Measurements from ENCODE around the gene APOOL. TPM values are rescaled to one million over a fixed set of nuclear protein-coding genes. Genes with fewer than 3 reads are reported as not detected.
"Not testable (repeated sequence)": the region's sequence is repeated elsewhere in the genome, so short reads cannot be mapped to it uniquely, and the experiment has no call there.

Gene APOOL, protein sequence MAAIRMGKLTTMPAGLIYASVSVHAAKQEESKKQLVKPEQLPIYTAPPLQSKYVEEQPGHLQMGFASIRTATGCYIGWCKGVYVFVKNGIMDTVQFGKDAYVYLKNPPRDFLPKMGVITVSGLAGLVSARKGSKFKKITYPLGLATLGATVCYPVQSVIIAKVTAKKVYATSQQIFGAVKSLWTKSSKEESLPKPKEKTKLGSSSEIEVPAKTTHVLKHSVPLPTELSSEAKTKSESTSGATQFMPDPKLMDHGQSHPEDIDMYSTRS
- 11.1 TPM for polyA plus RNA-seq (2013, experiment 1 of 2)
- polyA plus RNA-seq (2013, experiment 2 of 2), result 10.5 TPM

DNA sequence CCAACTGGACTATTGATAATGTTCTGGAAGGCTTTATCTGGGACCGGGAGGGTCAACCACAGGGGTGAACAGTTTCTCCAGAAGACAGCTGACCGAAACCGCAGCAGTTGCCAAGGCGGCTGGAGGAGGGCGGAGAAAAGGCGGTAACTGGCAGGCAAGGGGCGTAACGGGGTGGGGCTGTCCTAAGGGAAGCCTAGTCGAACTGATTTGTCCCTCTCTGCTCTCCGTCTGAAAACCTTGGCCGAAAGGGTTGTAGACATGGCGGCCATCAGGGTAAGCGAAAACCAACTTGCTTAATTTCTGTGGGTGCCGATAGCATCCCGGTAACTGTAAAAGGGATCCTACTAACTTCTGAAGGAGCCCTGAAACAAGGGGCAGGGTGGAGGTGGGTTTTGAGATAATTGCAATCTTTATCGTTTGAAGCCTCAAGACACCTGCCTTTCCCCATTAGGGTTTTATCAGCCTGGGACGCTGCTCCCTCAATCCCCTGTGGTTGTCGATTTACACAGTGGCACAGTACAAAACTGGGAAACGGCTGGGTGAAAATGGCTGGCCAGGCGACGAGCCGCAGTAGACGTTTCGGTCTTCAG is at the start of gene APOOL:
TSS of gene APOOL (plus strand) at position 223 of the 590 bp plus-strand sequence. CDS start at position 259, 36 bp downstream.
- peak within 1 kb of the TSS; percentile 62 for H3K4me3 ChIP-seq (ENCODE audit: extremely low read depth, insufficient read depth, low read length, poor library complexity, severe bottlenecking)
- H3K9me3 ChIP-seq (ENCODE audit: control insufficient read depth, low read length), result no peaks in the 10 kb centered on the region
- H3K4me1 ChIP-seq (ENCODE audit: control insufficient read depth, insufficient read depth, low read length, poor library complexity, severe bottlenecking), result no peaks in the 10 kb centered on the region
- 0% methylated on average over 5 to 6 of the region's 24 CpGs for WGBS, 2 experiments (ENCODE audit: insufficient coverage in 2 of 2)
- H3K27ac ChIP-seq (ENCODE audit: low read depth, low read length, severe bottlenecking), result no peak within 1 kb of the TSS
- H3K36me3 ChIP-seq (ENCODE audit: control insufficient read depth, insufficient read depth, low read length), result no peaks in the 10 kb centered on the region

DNA sequence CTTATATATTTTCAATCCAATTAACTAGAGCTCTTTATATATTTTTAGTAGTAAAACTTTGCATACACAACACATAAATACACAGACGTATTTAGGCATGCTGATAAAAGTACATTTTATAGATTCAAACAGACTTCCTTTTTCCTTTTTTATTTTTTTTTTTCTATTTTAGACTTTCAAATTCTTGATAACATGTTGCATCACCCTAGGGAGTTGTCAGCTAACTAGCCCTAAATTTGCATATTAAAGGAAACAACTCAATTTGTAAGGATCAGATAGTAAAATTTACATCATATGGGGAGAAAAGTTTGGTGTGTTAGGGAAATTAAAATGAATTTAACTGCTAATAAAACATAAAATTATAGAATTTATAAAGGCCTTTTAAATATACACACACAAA is 47.4 kb upstream of the APOOL start:
- no peaks in the 10 kb centered on the region for H3K9me3 ChIP-seq (ENCODE audit: control insufficient read depth, low read length)
- no CpG with 5 or more reads among the region's 1 CpG for WGBS, 2 experiments (ENCODE audit: insufficient coverage in 2 of 2)
- no peak overlapping the region for H3K27ac ChIP-seq (ENCODE audit: low read depth, low read length, severe bottlenecking)
- no peaks in the 10 kb centered on the region for H3K4me1 ChIP-seq (ENCODE audit: control insufficient read depth, insufficient read depth, low read length, poor library complexity, severe bottlenecking)
- no peak overlapping the region for H3K4me3 ChIP-seq (ENCODE audit: extremely low read depth, insufficient read depth, low read length, poor library complexity, severe bottlenecking)
- no peaks in the 10 kb centered on the region for H3K36me3 ChIP-seq (ENCODE audit: control insufficient read depth, insufficient read depth, low read length)

DNA sequence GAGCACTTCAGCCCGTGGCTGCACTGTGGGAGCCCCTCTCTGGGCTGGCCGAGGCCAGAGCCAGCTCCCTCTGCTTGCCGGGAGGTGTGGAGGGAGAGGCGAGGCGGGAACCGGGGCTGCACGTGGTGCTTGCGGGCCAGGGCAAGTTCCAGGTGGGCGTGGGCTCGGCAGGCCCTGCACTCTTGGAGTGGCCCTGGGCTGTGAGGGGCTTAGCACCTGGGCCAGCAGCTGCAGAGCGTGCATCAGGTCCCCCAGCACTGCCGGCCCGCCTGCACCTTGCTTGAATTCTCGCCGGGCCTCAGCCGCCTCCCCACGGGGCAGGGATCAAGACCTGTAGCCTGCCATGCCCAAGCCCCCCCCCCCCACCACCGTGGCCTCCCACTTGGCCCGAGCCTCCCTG is 28.9 kb upstream of the APOOL start:
- Histone ChIP-seq H3K4me3 (ENCODE audit: extremely low read depth, insufficient read depth, low read length, poor library complexity, severe bottlenecking) (no peak overlapping the region), H3K36me3 (ENCODE audit: control insufficient read depth, insufficient read depth, low read length) (no peaks in the 10 kb centered on the region), H3K4me1 (ENCODE audit: control insufficient read depth, insufficient read depth, low read length, poor library complexity, severe bottlenecking) (no peaks in the 10 kb centered on the region), H3K9me3 (ENCODE audit: control insufficient read depth, low read length) (no peaks in the 10 kb centered on the region), H3K27ac (ENCODE audit: low read depth, low read length, severe bottlenecking) (no peak overlapping the region)
- WGBS, 2 experiments (ENCODE audit: insufficient coverage in 2 of 2), result 90% methylated on average over 2 of the region's 19 CpGs; no CpG with 5 or more reads in 1 of the 2 experiments

DNA sequence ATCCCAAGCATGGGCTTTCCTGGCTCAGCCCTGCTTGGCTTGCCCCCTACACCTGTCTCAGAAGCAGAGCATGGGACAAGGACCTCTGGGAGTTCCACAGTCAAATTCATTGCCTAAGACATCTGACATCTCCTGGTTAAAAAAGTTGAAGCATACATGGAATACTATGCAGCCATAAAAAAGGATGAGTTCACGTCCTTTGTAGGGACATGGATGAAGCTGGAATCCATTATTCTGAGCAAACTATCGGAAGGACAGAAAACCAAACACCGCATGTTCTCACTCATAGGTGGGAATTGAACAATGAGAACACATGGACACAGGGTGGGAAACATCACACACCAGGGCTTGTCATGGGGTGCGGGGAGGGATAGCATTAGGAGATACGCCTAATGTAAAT is 11.9 kb upstream of the APOOL start:
- 96% methylated on average over 3 of the region's 5 CpGs; no CpG with 5 or more reads in 1 of the 2 experiments for WGBS, 2 experiments (ENCODE audit: insufficient coverage in 2 of 2)
- not testable (repeated sequence) for H3K27ac ChIP-seq (ENCODE audit: low read depth, low read length, severe bottlenecking); H3K9me3 ChIP-seq (ENCODE audit: control insufficient read depth, low read length); H3K4me3 ChIP-seq (ENCODE audit: extremely low read depth, insufficient read depth, low read length, poor library complexity, severe bottlenecking); H3K36me3 ChIP-seq (ENCODE audit: control insufficient read depth, insufficient read depth, low read length); H3K4me1 ChIP-seq (ENCODE audit: control insufficient read depth, insufficient read depth, low read length, poor library complexity, severe bottlenecking)

DNA sequence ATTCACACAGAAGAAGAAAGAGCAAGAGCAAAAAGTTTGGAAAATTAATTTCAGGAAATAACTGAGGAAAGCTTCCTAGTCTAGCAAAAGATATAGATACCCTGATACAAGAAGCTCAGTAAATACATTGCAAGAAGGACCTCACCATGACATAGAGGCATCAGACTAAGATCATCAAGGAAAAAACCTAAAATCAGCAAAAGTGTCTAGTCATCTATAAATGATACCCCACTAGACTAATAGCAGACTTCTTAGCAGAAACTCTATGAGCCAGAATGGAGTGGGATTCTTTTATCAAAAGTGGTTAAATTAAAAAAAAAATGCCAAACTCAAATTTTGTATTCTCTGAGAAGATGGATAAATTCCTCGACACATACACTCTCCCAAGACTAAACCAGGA is 10.5 kb upstream of the APOOL start:
- Histone ChIP-seq H3K36me3 (ENCODE audit: control insufficient read depth, insufficient read depth, low read length) (no peaks in the 10 kb centered on the region), H3K4me3 (ENCODE audit: extremely low read depth, insufficient read depth, low read length, poor library complexity, severe bottlenecking) (no peak overlapping the region), H3K27ac (ENCODE audit: low read depth, low read length, severe bottlenecking) (no peak overlapping the region), H3K9me3 (ENCODE audit: control insufficient read depth, low read length) (no peaks in the 10 kb centered on the region), H3K4me1 (ENCODE audit: control insufficient read depth, insufficient read depth, low read length, poor library complexity, severe bottlenecking) (no peaks in the 10 kb centered on the region)
- WGBS, 2 experiments (ENCODE audit: insufficient coverage in 2 of 2), result no CpG with 5 or more reads among the region's 1 CpG

DNA sequence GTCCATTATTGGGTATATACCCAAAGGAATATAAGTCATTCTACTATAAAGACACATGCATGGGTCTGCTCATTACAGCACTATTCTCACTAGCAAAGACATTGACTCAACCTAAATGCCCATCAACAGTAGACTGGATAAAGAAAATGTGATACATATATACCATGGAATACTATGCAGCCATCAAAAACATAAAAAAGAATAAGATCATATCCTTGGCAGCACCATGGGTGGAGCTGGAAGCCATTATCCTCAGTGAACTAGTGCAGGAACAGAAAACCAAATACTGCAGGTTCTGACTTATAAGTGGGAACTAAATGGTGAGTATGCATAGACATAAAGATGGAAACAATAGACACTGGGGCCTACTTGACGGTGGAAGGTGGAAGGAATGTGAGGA is 2.3 kb upstream of the APOOL start:
- Histone ChIP-seq H3K36me3 (ENCODE audit: control insufficient read depth, insufficient read depth, low read length) (no peaks in the 10 kb centered on the region), H3K4me3 (ENCODE audit: extremely low read depth, insufficient read depth, low read length, poor library complexity, severe bottlenecking) (no peak overlapping the region), H3K4me1 (ENCODE audit: control insufficient read depth, insufficient read depth, low read length, poor library complexity, severe bottlenecking) (no peaks in the 10 kb centered on the region), H3K27ac (ENCODE audit: low read depth, low read length, severe bottlenecking) (no peak overlapping the region), H3K9me3 (ENCODE audit: control insufficient read depth, low read length) (no peaks in the 10 kb centered on the region)
- no CpG with 5 or more reads among the region's 1 CpG for WGBS, 2 experiments (ENCODE audit: insufficient coverage in 2 of 2)

DNA sequence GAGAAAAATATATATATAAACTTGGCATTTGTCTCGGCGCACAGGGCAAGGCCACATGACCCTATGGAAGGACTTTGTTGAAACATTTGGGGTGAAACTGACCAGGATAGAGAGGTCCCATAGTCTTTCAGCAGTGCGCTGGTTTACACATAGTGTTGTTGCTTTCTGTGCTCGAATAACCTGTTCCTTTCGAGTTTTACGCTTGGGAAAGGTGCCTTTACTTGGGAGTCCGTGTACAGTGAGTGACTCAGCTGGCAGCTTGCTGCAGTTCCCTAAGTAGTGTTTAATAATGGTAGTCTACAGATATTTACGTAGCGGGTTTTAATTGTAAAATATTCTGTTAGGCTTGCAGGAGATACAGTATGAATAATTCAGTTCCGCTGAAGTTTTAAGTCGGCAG is 578 bp downstream of the APOOL start:
- no peak overlapping the region for H3K27ac ChIP-seq (ENCODE audit: low read depth, low read length, severe bottlenecking)
- no peaks in the 10 kb centered on the region for H3K4me1 ChIP-seq (ENCODE audit: control insufficient read depth, insufficient read depth, low read length, poor library complexity, severe bottlenecking)
- H3K4me3 ChIP-seq (ENCODE audit: extremely low read depth, insufficient read depth, low read length, poor library complexity, severe bottlenecking), result peak overlapping the region; percentile 62
- no peaks in the 10 kb centered on the region for H3K36me3 ChIP-seq (ENCODE audit: control insufficient read depth, insufficient read depth, low read length)
- 8 to 32% methylated on average over 2 to 3 of the region's 11 CpGs for WGBS, 2 experiments (ENCODE audit: insufficient coverage in 2 of 2)
- no peaks in the 10 kb centered on the region for H3K9me3 ChIP-seq (ENCODE audit: control insufficient read depth, low read length)

DNA sequence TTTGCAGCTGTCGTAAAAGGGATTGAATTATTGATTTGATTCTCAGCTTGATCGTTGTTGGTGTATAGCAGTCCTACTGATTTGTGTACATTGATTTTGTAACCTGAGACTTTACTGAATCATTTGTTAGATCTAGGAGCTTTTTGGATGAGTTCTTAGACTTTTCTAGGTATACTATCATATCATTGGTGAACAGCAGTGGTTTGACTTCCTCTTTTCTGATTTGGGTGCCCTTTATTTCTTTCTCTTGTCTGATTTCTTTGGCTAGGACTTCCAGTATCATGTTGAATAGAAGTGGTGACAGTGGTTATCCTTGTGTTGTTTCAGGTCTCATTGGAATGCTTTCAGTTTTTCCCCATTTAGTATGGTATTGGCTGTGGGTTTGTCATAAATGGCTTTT is 8.4 kb downstream of the APOOL start:
- 83 to 88% methylated on average over 1 of the region's 2 CpGs for WGBS, 2 experiments (ENCODE audit: insufficient coverage in 2 of 2)
- Histone ChIP-seq H3K27ac (ENCODE audit: low read depth, low read length, severe bottlenecking) (no peak overlapping the region), H3K36me3 (ENCODE audit: control insufficient read depth, insufficient read depth, low read length) (no peaks in the 10 kb centered on the region), H3K4me3 (ENCODE audit: extremely low read depth, insufficient read depth, low read length, poor library complexity, severe bottlenecking) (no peak overlapping the region), H3K9me3 (ENCODE audit: control insufficient read depth, low read length) (no peaks in the 10 kb centered on the region), H3K4me1 (ENCODE audit: control insufficient read depth, insufficient read depth, low read length, poor library complexity, severe bottlenecking) (peaks cover 4% of the 10 kb centered on the region)

DNA sequence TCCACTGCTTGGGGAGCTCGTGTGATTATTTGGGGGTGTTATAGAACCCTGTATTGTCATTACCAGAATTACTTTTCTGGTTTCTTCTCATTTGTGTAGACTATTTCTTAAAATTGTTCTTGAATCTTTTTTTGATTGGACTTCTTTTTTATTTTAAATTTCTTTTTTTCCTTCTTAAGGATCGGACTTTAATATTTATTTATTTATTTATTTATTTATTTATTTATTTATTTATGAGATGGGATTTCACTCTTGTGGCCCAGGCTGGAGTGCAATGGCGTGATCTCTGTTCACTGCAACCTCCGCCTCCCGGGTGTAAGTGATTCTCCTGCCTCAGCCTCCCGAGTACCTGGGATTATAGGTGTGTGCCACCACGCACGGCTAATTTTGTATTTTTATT is 11.7 kb downstream of the APOOL start:
- 88 to 95% methylated on average over 3 to 5 of the region's 8 CpGs for WGBS, 2 experiments (ENCODE audit: insufficient coverage in 2 of 2)
- not testable (repeated sequence) for H3K36me3 ChIP-seq (ENCODE audit: control insufficient read depth, insufficient read depth, low read length); H3K4me3 ChIP-seq (ENCODE audit: extremely low read depth, insufficient read depth, low read length, poor library complexity, severe bottlenecking); H3K27ac ChIP-seq (ENCODE audit: low read depth, low read length, severe bottlenecking); H3K9me3 ChIP-seq (ENCODE audit: control insufficient read depth, low read length); H3K4me1 ChIP-seq (ENCODE audit: control insufficient read depth, insufficient read depth, low read length, poor library complexity, severe bottlenecking)

DNA sequence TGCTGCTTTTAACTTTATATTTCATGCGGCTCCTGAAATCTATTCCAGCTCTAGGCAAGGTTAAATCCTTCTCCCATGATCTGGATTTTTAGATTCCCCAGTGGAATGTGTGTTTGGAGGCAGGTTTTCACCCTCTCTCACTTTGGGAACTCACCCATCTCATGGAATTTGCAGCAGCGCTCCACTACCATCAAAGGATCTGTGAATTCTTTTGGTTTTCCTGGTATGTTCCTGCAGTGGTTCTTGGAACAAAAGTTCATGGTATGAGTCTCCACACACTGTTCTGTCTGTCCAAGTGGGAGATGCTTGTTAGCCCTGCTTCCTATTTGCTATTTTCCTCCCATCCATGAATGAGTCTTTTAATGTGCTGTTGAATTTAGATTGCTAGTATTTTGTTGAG is 14.0 kb downstream of the APOOL start:
- Histone ChIP-seq H3K9me3 (ENCODE audit: control insufficient read depth, low read length) (no peaks in the 10 kb centered on the region), H3K4me1 (ENCODE audit: control insufficient read depth, insufficient read depth, low read length, poor library complexity, severe bottlenecking) (peaks cover 4% of the 10 kb centered on the region), H3K4me3 (ENCODE audit: extremely low read depth, insufficient read depth, low read length, poor library complexity, severe bottlenecking) (no peak overlapping the region), H3K36me3 (ENCODE audit: control insufficient read depth, insufficient read depth, low read length) (no peaks in the 10 kb centered on the region), H3K27ac (ENCODE audit: low read depth, low read length, severe bottlenecking) (no peak overlapping the region)
- no CpG with 5 or more reads among the region's 2 CpGs for WGBS, 2 experiments (ENCODE audit: insufficient coverage in 2 of 2)

DNA sequence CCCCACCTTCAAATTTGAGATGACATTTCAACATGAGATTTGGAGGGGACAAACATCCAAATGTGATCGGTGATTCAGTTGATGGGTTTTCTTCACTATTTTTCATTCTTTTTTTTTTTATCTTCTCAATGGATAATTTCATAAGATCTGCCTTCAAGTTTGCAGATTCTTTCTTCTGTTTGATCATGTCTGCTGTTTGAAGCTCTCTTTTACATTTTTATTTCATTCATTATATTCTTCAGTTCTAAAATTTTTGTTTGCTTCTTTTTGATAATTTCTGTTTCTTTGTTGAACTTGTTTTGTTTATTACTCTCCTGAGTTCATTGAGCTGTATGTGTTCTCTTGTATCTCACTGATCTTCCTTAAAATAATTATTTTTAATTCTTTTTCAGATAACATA is 14.8 kb downstream of the APOOL start:
- Histone ChIP-seq H3K27ac (ENCODE audit: low read depth, low read length, severe bottlenecking) (no peak overlapping the region), H3K9me3 (ENCODE audit: control insufficient read depth, low read length) (no peaks in the 10 kb centered on the region)
- WGBS, 2 experiments (ENCODE audit: insufficient coverage in 2 of 2), result no CpG with 5 or more reads among the region's 1 CpG

More for the DNA sequence above, 14.8 kb downstream of the APOOL start:
- H3K4me3 ChIP-seq (ENCODE audit: extremely low read depth, insufficient read depth, low read length, poor library complexity, severe bottlenecking), result no peak overlapping the region
- peaks cover 4% of the 10 kb centered on the region for H3K4me1 ChIP-seq (ENCODE audit: control insufficient read depth, insufficient read depth, low read length, poor library complexity, severe bottlenecking)
- H3K36me3 ChIP-seq (ENCODE audit: control insufficient read depth, insufficient read depth, low read length), result no peaks in the 10 kb centered on the region

Measured in mesodermal cell (in vitro differentiated cells).